Fibroblast of lung (primary cell): ENCODE measurements around the gene PBXIP1.

ENCODE experiments used
- CTCF ChIP-seq, 2 donors: IDR thresholded peaks in 1 of 2; conservative IDR thresholded peaks in 1 of 2; 1 replicate in 1 of 2; 2 replicates in 1 of 2; pipeline ENCODE4 v1.5.1; 2011 to 2012; ENCODE audit warnings: low read length in 2 of 2, control low read depth in 1 of 2, inconsistent platforms in 1 of 2, low read depth in 1 of 2, mild to moderate bottlenecking in 1 of 2
- EZH2 ChIP-seq: IDR thresholded peaks from 2 replicates; pipeline ENCODE4 v1.5.1; 2012; ENCODE audit warnings: low read length, control low read depth, mild to moderate bottlenecking; ENCODE audit errors: missing control alignments

GRCh38 chr1:155001425-155001674 is 45.5 kb upstream of the PBXIP1 start:
- no peak for TF ChIP-seq CTCF (conservative IDR thresholded peaks at IDR 0.05 in 1 of 2, IDR thresholded peaks at IDR 0.05 in 1 of 2; ENCODE audit: low read depth in 1 of 2, low read length in 2 of 2)
- no peak for TF ChIP-seq EZH2
